KOPT-K1 (cell line): ENCODE data around the gene EPHA5.

Source experiments
- H3K27ac ChIP-seq: fragments of 200-600 bp; sonication (generic); 2 replicates; pipeline ENCODE4 v1.5.1; 2016; ENCODE audit warnings: antibody characterized with exemption, mild to moderate bottlenecking, low read depth, low read length; ENCODE audit not compliant: poor library complexity, severe bottlenecking
- H3K36me3 ChIP-seq: fragments of 200-600 bp; sonication (generic); 2 replicates; pipeline ENCODE4 v1.5.1; 2017; ENCODE audit warnings: antibody characterized with exemption, mild to moderate bottlenecking, low read length, moderate library complexity; ENCODE audit not compliant: insufficient read depth
- H3K9me3 ChIP-seq: fragments of 200-600 bp; sonication (generic); 2 replicates; pipeline ENCODE4 v1.5.1; 2017; ENCODE audit warnings: antibody characterized with exemption, low read length, mild to moderate bottlenecking; ENCODE audit not compliant: insufficient read depth, poor library complexity, severe bottlenecking

EPHA5 gene

DNA sequence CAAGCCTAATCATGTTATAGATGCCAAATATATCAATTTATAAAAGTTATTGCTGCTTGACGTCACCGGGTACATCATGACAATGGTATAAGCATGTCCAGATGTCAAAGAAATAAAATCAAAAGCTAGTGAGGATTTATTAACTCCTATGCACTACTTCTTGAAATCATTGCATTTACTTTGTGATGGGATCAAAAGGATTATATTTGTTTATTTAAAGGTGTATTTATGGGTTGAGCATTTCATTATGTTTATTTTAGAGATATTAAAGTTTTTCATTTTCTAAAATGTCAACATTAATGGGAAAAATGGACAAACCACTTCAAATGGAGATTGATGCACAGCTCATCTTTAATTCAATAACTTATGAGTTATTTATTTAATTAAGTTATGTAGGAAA is 277.8 kb downstream of the EPHA5 start:
- peaks cover 26% of the 10 kb centered on the region for H3K9me3 ChIP-seq
- no peak overlapping the region for H3K27ac ChIP-seq
- no peaks in the 10 kb centered on the region for H3K36me3 ChIP-seq

DNA sequence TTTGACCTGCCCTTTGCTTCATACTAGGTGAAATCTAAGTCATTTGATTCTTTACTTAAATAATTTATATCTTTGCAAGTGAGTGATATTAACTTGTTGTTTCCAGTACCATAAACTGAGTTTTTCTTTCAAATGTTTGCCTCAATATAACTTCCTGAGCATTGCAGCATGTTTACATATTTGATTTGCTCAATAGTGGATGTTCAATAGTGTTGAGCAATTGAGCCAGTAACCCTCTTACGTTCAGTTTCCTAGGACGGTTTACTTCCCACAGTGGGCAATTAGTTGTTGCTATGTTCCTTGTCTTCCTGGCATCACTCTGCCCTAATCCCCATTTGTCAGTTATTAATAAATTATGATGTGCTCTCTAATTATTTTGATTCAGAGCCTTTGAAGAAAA is 278.5 kb downstream of the EPHA5 start:
- Histone ChIP-seq H3K27ac (no peak overlapping the region), H3K9me3 (peaks cover 23% of the 10 kb centered on the region), H3K36me3 (no peaks in the 10 kb centered on the region)

DNA sequence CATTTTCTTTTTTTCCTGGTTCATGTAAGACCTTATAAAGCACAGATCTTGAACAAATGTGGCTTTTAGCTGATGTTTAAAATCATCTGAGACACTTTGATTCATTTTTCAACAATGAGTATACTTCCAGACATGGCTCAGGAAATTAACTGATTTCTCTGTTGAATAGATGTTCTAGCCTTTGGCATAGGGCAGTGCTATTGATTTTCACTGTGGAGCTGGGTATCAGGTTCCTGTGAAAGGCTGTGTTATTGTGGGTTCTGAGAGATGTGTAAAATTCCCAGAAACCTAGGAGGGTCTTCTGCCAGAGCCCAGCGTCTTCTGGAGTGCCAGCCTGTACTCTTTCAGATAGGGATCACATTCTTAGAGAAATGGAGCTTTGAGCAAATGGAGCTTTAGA is 278.9 kb downstream of the EPHA5 start:
- no peaks in the 10 kb centered on the region for H3K36me3 ChIP-seq
- H3K27ac ChIP-seq = no peak overlapping the region
- peaks cover 19% of the 10 kb centered on the region for H3K9me3 ChIP-seq

DNA sequence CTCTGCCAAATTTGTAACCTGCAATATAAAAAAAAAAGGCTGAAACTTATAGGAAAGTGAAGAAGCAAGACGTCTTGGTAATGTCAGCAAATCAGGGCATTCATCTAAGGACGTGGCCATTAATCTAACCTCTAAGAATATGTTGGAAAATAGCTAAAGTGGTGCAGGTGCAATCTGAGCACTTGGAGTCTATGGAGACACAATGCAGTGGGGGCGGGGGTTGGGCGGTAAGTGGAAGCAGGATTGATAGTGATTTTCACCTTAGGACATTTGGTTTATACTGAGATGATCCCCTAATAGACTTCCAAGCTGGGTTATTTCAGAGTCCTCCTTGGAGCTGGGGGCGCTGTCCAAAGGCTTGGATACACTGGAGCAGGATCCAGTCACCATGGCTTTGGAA is 283.4 kb downstream of the EPHA5 start:
- Histone ChIP-seq H3K27ac (no peak overlapping the region), H3K36me3 (no peaks in the 10 kb centered on the region), H3K9me3 (peaks cover 4% of the 10 kb centered on the region)

DNA sequence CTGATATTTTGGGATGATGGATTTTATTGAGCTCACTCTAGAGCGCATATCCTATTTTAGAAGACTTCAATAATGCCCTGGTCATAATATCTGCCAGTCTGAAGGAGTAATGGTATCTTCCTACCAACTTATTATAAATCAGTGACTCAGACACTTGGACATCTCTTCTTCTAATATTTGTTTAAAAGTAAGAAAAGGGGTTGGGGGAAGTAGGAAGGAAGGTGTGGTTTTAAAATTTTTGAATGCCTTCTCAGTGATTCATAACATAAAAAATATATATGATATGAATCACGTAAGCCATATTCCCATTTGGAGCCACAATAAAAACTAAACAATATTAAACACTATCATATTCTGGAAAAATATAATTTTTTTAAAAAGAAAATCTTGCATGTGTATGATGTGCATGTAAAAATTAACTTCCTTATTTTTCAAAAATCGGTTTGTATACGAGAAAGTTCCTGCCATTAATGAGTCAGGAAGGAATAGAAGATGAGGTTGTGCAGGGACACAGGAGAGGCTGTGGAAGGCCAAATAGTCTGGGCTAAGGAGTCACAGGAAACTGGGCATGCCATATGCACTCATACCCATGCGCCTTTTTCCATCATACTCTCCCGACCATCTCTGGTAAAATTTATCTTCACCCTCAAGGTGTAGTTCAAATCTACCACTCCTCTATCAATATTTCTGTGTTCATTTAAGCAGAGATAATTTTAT is 286.5 kb downstream of the EPHA5 start:
- no peaks in the 10 kb centered on the region for H3K36me3 ChIP-seq
- H3K27ac ChIP-seq = no peak overlapping the region
- no peaks in the 10 kb centered on the region for H3K9me3 ChIP-seq

DNA sequence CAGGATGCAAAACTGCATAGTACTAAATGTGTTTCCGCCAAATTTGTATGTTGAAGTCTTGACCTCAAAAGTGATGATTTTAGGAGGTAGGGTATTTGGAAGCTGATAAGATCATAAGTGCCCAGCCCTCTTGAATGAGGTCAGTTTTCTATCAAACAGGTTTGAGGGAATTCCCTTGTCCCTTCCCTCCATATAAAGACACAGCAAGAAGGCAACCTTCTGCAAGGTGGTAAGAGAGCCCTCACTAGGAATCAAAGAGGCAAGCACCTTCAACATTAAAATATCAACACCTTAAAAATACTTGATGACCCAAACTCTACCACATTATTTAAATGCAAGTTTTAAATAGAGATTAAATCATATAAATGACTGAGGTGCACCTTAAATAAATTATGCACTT is 288.6 kb downstream of the EPHA5 start:
- H3K9me3 ChIP-seq = no peaks in the 10 kb centered on the region
- no peaks in the 10 kb centered on the region for H3K36me3 ChIP-seq
- H3K27ac ChIP-seq = no peak overlapping the region

DNA sequence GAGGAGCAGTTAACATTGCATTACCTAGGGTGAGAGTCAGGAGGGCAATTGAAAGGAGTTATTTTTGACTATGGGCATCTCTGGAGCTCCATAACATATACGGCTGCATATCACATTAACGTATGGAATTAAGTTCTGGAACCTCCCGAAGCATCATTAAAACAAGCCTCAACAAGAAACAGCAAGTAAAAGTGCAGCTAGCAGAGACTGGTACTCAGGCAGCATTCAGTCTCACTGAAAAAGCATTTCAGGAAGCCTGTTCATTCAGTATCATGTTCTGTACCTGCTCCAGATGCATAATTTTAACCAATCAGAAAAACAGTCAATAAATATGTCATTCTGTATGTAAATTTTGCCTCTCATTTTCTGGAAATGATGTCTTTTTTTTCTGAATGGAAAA is 299.6 kb downstream of the EPHA5 start:
- Histone ChIP-seq H3K9me3 (no peaks in the 10 kb centered on the region), H3K27ac (no peak overlapping the region), H3K36me3 (no peaks in the 10 kb centered on the region)

DNA sequence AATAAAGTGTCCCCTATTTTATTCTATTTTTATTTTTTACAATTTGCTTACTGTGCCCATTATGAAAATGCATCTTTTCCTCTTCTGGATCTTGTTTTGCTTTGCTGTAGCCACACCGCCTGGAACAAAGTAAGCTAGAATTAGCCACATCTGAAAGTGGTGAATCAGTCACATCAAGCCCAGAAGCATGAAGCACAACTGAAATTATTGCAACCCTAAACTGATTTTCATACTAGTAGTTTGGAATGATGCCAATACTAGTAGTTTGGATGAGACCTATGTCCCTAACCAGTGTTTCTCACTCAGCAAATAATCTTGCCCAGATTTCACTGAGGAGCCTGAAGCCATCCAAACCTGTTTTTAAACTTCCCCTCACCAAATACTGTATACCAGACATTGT is 303.0 kb downstream of the EPHA5 start:
- Histone ChIP-seq H3K36me3 (no peaks in the 10 kb centered on the region), H3K27ac (no peak overlapping the region), H3K9me3 (no peaks in the 10 kb centered on the region)

DNA sequence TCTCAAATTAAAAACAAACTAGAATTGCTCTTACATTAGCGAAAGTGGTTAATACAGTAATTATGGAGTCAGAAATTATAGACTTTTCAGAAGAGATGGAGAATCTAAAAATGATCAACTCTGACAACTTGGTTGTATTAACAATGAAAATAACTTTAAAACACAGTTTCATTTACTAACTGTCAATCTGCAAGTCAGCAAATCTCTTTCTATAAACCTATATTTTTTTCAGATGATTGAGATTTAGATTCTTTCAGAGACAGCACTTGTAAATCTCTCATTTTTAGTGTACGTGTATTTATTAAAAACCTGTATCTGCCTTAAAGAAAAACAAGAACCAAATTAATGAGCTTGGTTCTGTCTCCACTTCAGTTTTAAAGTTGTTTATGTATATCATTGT is 311.4 kb downstream of the EPHA5 start:
- Histone ChIP-seq H3K9me3 (no peaks in the 10 kb centered on the region), H3K36me3 (no peaks in the 10 kb centered on the region), H3K27ac (no peak overlapping the region)

DNA sequence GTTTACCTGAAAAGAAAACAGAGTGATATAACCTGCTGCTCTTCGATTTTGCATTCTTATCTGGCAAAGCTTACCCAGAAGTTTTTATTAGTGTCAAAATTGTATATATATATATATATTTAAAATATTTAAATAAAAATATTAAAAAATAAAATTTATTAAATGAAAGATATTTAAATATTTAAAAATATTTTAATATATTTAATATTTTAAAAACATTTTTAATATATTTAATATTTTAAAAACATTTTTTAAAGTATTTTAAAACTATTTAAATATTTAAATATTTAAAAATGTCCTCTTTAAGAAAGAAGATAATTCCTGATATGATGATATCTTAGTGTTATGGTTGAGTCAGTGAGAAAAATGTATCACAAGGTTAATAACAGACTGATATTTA is 317.2 kb downstream of the EPHA5 start:
- Histone ChIP-seq H3K36me3 (no peaks in the 10 kb centered on the region), H3K27ac (no peak overlapping the region), H3K9me3 (no peaks in the 10 kb centered on the region)

DNA sequence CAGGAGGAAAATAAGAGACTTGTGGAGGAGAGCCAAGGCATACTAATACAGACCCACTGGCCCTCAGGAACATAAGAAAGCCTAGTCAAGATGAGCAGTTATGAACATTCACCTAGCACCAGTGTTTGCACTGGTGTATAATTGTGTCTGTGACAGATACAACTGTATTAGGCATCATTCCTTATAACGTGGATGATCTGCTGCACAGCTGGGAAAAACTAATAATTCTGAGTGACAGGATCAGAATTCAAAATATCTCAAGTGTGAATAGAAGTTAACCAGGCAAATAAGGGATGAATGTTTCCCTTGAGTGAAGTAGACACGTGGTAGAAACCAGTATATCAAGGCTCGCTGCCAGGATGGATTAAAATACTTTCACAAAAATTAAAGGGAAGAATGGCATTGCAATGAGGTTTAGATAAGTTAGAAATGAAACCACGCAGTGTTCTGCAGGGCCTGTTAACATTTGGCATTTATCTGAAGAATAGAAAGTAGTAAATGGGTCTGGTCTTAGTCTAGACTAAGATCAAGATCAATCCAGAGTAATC is 325.9 kb downstream of the EPHA5 start:
- no peaks in the 10 kb centered on the region for H3K36me3 ChIP-seq
- no peak overlapping the region for H3K27ac ChIP-seq
- peaks cover 4% of the 10 kb centered on the region for H3K9me3 ChIP-seq

DNA sequence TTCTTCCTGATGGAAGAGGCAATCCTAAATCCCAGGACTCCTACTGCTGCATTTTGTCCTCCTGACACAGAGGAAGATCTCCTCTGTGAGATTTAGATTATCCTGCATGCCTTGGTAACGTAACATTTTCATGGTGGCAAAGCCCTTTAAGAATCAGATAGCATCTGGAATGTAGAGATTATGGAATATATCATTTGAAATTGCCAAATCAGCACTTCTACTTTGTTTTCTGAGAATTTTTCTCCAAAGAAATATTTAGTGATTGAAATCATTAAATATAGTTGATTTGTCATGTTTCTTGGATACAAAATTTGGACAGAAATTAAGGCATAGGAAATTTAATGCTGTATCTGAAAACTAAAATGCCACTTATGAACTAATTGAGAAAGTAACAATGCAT is 326.9 kb downstream of the EPHA5 start:
- no peaks in the 10 kb centered on the region for H3K36me3 ChIP-seq
- H3K27ac ChIP-seq = no peak overlapping the region
- peaks cover 4% of the 10 kb centered on the region for H3K9me3 ChIP-seq

DNA sequence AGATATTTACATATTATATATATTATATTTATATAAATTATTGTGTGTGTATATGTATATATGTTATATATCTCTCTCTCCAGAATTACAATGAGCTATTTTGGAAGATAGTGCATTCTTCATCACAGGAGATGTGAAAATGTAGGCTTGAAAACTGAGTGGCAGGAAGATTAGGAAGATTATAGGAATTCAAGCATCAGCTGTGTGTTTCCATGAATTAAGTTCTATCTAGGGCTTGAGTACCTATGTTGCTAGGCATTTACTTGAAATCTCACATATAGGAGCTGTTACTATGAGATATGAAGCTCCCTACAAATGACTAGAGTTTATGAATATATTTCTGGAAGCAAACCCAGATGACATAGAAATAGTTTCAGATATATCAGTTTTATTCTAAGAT is 328.7 kb downstream of the EPHA5 start:
- Histone ChIP-seq H3K9me3 (peaks cover under 1% of the 10 kb centered on the region), H3K36me3 (no peaks in the 10 kb centered on the region), H3K27ac (no peak overlapping the region)

DNA sequence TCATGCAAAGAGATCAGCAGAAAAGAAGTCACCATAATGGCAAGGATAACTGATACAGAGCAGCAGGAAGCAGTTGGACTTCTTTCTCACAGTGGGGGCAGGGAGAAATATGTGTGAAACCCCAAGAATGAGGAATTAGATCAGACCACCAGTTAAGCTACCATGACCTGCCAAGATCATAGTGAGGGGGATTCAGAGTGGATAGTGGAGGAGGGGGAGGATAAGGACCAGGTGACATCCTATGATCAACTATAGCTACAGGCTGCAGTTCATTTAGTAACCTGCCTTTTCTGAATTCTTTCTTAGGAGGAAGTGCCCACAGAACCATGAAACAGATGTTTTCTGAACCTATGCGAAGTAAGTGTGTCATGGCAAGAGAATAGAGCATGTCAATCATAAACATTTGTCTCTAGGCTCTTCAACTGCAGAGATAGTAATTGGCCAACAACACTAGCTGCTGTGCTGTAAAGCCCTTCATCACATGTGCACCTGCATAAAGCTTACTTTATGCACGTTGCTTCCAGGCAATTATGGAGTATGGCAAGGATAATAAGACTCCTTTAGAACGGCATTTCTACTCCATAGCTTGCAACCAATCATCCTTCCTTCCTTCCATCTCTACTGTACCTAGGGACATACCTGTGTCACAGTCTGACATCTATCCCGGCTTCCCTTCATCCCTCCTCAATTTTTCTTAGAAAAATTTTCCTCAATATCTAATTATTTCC is 329.7 kb downstream of the EPHA5 start:
- no peaks in the 10 kb centered on the region for H3K9me3 ChIP-seq
- no peak overlapping the region for H3K27ac ChIP-seq
- no peaks in the 10 kb centered on the region for H3K36me3 ChIP-seq

DNA sequence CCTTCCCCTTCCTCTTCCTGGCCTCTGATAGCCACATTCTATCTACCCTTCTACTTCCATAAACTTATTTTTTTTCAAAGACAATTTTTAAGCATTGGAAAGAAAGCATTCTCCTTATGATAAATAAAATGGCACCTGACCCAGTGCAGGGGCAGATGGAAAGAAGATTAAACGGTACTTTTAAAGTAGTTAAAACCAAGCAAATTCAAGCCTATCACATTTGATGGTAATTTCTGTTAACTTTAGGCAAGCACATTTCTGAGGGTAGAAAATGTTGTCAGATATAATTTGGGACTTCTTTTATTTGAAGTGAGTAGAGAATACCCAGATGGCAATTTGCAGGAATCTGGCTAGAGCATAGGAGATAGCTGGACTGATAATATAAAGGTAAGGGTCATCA is 332.9 kb downstream of the EPHA5 start:
- H3K36me3 ChIP-seq = no peaks in the 10 kb centered on the region
- H3K9me3 ChIP-seq = no peaks in the 10 kb centered on the region
- H3K27ac ChIP-seq = no peak overlapping the region

DNA sequence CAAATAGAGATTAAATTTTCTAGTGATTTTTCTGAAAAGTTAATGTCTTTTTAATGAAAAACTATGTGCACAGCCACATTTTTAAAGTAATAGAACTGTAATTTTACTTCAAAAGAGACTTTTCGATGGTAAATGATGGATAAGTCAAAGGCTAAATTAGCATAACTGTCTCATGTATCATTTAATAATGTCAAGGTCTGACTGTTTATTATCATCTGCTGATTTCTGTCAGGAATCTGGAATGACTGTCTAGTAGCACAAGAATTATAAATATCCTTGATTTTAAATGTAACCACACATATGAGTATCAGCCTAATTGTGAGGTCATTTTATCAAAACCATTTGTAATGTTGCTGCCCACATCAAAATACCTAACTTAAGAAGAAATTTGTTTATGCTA is 333.8 kb downstream of the EPHA5 start:
- H3K36me3 ChIP-seq = no peaks in the 10 kb centered on the region
- H3K27ac ChIP-seq = no peak overlapping the region
- no peaks in the 10 kb centered on the region for H3K9me3 ChIP-seq
